ENCODE results near the gene GPR161. TPM values are rescaled to one million over a fixed set of nuclear protein-coding genes. Genes with fewer than 3 reads are reported as not detected.
"Not testable (repeated sequence)": the region's sequence is repeated elsewhere in the genome, so short reads cannot be mapped to it uniquely, and the experiment has no call there.

The GPR161 gene
- total and polyA plus RNA-seq, 12 donors: 0.93 to 3.3 (median 2.3) TPM

GRCh38 chr1:168057921-168058320, 78.8 kb downstream of the GPR161 start:
- Histone ChIP-seq H3K4me3 (no peak overlapping the region), H3K36me3 (peaks cover 0 to 45% (median 14%) of the 10 kb centered on the region in 9 donors), H3K27me3 (no peaks in the 10 kb centered on the region), H3K27ac (no peak overlapping the region), H3K4me1 (peaks cover 0 to 20% (median 7%) of the 10 kb centered on the region in 9 donors), H3K9me3 (no peaks in the 10 kb centered on the region)
- DNase-seq (no peak), ATAC-seq (no peak)
- WGBS, 2 donors: 96 to 99% methylated on average over 2 of the region's 2 CpGs
- intact Hi-C loops (cut with DNase I): no loop called here
- no peak for TF ChIP-seq CTCF (IDR thresholded peaks at IDR 0.05)

GRCh38 chr1:168057355-168057754, 79.4 kb downstream of the GPR161 start:
- 93 to 99% methylated on average over 1 of the region's 1 CpG for WGBS, 2 donors
- intact Hi-C loops (cut with DNase I): no loop called here
- DNase-seq (no peak), ATAC-seq (no peak)
- Histone ChIP-seq H3K27ac (no peak overlapping the region), H3K27me3 (no peaks in the 10 kb centered on the region), H3K4me3 (no peak overlapping the region), H3K36me3 (peaks cover 0 to 45% (median 14%) of the 10 kb centered on the region in 9 donors), H3K9me3 (no peaks in the 10 kb centered on the region), H3K4me1 (peaks cover 0 to 24% (median 7%) of the 10 kb centered on the region in 9 donors)
- no peak for TF ChIP-seq CTCF (IDR thresholded peaks at IDR 0.05)

GRCh38 chr1:168056152-168056551, 80.6 kb downstream of the GPR161 start:
- H3K27ac ChIP-seq; DNase-seq; H3K9me3 ChIP-seq; H3K27me3 ChIP-seq; intact Hi-C loops (cut with DNase I); H3K4me3 ChIP-seq: not testable (repeated sequence)
- ATAC-seq: peak in 6 of 8 donors; percentile 36 to 74 (median 60)
- WGBS, 2 donors: 65 to 88% methylated on average over 16 to 29 of the region's 35 CpGs
- H3K36me3 ChIP-seq: peaks cover 0 to 48% (median 14%) of the 10 kb centered on the region in 9 donors
- peaks cover 0 to 32% (median 11%) of the 10 kb centered on the region in 9 donors for H3K4me1 ChIP-seq

- intact Hi-C loops (cut with DNase I): loop anchor here in 1 of 10 donors (5.0 kb wide), 1 partner anchor 117 kb away; the partner anchor contains the start of genes DCAF6 and MPC2
- H3K4me1 ChIP-seq: peaks cover 0 to 47% (median 16%) of the 10 kb centered on the region in 9 donors
- DNase-seq (no peak), ATAC-seq (peak in 6 of 8 donors; percentile 57 to 81 (median 69))
- TF ChIP-seq CTCF (IDR thresholded peaks at IDR 0.05): no peak
- peak overlapping the region in 7 of 10 donors; percentile 1 to 62 (median 48) for H3K27ac ChIP-seq
- no peaks in the 10 kb centered on the region for H3K9me3 ChIP-seq
- peaks cover 0 to 42% (median 11%) of the 10 kb centered on the region in 9 donors for H3K36me3 ChIP-seq
- H3K4me3 ChIP-seq: no peak overlapping the region
- WGBS, 2 donors: 56% methylated on average over 3 of the region's 3 CpGs
- no peaks in the 10 kb centered on the region for H3K27me3 ChIP-seq
Observed at GRCh38 chr1:168054117-168054516, 82.6 kb downstream of the GPR161 start.

GRCh38 chr1:168053681-168054080, 83.0 kb downstream of the GPR161 start:
- Histone ChIP-seq H3K27me3 (no peaks in the 10 kb centered on the region), H3K9me3 (no peaks in the 10 kb centered on the region), H3K27ac (peak overlapping the region in 7 of 10 donors; percentile 1 to 62 (median 48)), H3K4me1 (peaks cover 0 to 47% (median 16%) of the 10 kb centered on the region in 9 donors), H3K36me3 (peaks cover 0 to 42% (median 13%) of the 10 kb centered on the region in 9 donors), H3K4me3 (no peak overlapping the region)
- intact Hi-C loops (cut with DNase I): loop anchor here in 1 of 10 donors (5.0 kb wide), 1 partner anchor 116 kb away; the partner anchor contains the start of genes DCAF6 and MPC2
- 74 to 81% methylated on average over 2 of the region's 2 CpGs for WGBS, 2 donors
- DNase-seq: no peak
- ATAC-seq: peak in 7 of 8 donors; percentile 49 to 87 (median 79)
- TF ChIP-seq CTCF (IDR thresholded peaks at IDR 0.05): no peak

All from heart right ventricle (tissue), 16 donors.